ENCODE results near the gene DPYSL5.

Gene DPYSL5

DNA sequence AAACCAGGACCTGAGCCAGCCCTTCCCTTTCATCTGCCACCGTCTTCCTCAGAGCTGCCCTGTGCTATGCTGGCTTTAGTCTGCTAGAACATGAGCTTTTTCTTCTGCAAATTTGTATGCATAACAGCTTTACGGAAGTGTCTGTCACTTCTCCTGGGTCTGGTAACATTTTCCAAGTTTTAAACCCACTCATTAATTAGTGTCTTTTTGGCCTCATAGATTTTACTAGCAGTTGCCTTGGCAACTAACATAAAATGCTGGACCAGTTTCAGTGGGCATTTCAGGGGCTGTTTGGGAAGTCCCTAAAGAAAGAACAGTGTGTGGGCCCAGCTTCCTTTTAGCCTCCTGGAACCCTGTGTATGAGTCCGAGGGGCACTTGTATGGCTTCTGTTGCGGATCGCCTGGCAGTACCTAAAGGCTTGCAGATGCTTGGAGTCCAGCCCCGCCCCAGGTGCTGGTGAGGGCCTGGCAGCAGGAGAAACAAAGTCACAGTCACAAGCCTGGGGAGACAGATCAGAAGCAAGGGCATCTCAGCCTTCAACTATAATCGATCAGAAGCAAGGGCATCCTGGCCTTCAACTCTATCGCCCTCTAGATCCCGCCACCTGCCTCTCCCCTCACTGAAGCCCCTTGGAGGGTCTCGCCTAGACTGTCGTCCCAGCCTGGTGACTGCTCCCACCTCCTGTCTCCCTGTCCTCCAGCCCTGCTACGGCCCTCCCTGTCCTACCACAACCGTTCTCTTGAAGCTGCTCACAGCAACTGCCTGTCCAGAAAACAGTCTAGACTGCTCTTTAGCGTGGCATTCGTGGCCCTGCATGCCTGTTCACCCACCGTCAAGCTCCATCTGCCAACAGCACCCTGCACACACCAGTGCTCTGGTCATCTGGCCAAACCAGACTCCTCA is 85.8 kb downstream of the DPYSL5 start:
- no peak for DNase-seq (ENCODE audit: low read depth)

GRCh38 chr2:26934335-26934724 is 86.4 kb downstream of the DPYSL5 start:
- no peak for DNase-seq (ENCODE audit: low read depth)

DNA sequence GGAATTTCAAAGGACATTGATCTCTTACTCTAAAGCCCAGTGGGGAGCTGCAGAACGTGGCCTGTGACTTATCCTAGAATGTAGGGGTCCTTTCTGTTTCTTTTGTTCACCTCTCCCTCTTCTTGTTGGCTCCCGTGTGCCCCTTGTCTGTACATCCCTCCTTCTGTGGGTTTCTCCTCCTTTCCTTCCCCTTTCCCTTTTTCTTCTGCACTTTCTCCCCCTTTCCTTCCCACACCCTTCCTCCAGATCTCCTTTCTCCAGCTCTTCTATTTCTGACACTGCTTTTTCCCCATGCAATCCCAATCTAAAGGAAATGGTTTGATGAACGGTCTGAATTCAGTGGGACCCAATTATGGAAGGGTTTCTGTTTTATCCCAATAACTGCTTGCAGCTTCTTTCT is 87.1 kb downstream of the DPYSL5 start:
- DNase-seq (ENCODE audit: low read depth), result no peak

DNA sequence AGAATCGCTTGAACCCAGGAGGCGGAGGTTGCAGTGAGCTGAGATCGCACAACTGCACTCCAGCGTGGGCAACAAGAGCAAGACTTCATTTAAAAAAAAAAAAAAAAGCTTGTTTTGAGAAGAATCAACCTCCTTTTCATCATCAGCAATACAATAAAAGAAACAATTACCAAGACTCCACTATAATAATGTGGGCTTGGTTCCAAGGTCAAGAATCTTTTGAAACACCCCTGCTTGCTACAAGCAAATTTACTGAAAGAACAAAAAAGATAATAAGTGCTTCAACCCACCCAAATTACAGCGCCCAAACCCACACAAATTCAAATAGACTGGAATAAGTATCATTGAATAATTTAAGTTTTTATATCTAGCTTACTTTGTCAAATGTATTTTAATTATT is 88.9 kb downstream of the DPYSL5 start:
- no peak for DNase-seq (ENCODE audit: low read depth)

- no peak for DNase-seq (ENCODE audit: low read depth)
Observed at GRCh38 chr2:26938399-26939118, 90.6 kb downstream of the DPYSL5 start.

DNA sequence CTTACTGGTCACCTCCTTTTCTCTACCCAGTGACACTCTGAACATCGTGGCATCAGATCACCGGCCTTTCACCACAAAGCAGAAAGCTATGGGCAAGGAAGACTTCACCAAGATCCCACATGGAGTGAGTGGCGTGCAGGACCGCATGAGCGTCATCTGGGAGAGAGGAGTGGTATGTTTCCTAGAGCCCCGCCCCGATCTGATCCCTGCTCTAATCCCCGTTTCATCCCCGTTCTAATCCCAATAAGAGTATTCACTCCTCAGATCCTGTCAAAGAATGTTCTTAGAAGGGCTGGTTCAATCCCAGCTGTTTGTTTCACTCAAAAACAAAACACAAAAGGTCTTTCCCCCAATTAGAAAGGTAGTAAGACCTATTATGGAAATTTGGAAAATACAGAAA is 92.1 kb downstream of the DPYSL5 start:
- DNase-seq (ENCODE audit: low read depth), result no peak

DNA sequence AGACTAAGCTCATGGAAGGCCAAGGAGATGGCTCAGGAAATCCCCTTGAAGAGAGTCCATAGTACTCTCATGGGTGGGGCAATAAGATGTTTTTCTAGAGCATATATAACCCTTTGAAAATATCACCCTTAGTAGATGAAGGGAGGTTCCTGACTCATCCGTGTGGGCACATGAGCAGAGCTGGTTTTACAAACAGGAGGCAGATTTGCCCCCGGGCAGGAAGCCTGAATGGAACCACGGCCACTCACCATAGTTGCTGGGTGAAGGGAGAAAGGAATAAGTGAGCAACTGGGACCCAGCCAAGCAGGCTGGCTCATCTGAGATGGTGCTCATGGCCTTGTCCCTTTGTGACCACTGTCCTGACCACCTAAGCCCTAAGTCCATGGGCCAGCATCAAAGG is 93.6 kb downstream of the DPYSL5 start:
- no peak for DNase-seq (ENCODE audit: low read depth)

DNA sequence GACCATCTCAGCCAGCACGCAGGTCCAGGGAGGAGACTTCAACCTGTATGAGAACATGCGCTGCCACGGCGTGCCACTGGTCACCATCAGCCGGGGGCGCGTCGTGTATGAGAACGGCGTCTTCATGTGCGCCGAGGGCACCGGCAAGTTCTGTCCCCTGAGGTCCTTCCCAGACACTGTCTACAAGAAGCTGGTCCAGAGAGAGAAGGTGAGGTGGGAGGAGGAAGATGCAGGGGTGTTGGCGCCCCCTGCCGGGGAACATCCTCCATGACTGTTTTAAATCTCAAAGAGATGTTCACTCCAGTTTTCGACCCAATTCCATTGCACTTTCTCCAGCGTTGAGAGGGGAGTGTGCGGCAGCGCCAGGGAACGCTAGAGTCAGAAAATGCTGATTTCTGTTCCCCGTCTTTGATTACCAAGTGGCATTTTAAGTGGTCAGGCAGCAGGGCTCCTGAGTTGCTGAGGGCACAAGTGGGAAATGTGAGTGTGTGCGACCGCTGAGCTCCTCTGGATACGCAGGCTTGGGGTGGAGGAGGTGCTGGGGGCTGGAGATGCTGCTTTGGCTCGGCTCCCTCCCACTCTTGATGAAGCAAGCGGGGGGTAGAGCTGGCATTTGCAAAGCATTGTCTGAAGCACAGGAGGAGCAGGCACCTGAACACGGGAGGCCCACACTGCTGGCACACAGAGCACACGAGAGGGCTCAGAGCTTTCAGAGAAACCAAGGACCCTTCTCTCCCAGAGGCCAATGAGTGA is 94.8 kb downstream of the DPYSL5 start:
- DNase-seq (ENCODE audit: low read depth), result no peak

DNA sequence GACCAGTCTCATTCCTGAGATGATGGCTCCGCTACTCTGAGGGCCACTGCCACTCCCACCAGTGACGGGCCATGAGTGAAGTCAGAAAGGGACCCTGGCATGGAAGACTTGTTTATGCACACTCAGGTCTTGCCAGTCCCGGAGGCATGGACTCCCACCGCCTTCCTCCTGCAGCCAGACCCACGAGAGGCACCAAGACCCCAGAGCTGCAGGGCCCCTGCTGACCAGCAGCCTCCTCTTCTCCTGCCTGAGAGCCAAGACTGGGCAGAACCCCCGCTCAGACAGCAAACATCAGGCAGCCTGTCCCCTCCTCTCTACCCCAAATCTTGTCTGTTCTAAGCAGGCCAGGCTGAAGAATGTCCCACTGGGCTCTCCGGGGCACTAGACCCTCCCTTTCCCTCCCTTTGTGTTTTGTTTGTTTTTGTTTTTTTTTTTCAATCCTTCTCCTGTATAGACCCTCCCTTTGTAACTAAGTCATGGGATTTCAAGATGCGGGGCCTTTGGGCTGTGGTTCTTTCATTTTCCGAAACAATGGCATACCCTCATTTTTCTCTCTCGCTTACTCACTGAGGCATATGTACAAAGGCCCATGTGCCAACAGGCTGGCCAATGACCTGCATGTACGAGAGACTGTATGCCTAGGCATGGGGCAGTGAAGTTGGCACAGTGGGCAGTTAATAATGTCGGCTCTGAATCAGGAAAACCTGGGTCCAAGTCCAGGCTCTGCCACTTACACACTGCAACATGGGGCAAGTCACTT is 98.2 kb downstream of the DPYSL5 start:
- DNase-seq (ENCODE audit: low read depth), result no peak

DNA sequence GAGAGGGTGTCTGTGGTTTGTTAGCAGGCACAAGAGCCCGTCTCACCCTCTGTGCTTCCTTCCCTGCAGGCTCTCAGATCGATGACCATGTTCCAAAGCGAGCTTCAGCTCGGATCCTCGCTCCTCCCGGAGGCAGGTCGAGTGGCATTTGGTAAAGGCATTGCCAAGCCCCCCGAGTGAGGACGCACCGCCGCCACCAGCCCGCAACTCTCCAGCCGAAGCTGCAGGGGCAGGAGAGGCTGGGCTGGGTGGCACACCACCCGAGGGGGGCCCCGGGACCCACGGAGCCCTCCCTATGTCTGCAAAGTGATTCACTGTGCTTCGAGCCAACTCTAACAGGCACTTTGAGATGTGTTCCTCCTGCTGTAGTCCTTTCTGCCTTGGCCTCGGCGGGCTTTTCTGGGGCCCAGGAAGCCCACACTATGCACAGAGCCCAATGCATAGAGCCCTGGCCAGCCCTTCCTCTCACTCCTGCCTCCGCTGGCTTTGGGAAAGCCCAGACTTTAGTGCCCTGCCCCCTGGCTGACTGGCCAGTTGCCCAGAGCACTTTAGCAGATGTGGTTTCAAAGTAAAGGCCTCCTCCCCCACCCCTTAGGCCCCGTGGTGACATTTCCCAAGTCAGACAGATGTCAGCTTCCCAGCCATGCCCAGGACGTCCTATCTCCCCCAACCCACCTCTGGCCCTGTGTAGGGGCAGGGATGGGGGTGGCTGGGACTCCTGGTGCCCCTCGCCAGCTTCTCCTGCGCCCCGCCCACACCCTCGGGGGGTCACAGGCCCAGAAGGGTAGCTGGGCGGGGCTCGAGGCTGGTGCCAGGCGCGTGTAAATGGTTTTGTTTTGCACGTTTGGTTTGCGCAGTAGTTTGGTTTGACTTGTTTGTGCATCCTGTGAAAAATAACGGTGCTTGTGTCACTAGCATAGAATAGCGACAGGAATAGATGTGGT is 99.2 kb downstream of the DPYSL5 start:
- no peak for DNase-seq (ENCODE audit: low read depth)

GRCh38 chr2:26948800-26949199 is 100.9 kb downstream of the DPYSL5 start:
- no peak for DNase-seq (ENCODE audit: low read depth)

GRCh38 chr2:26950246-26950645 is 102.3 kb downstream of the DPYSL5 start:
- DNase-seq (ENCODE audit: low read depth), result no peak

- DNase-seq (ENCODE audit: low read depth), result no peak
Observed at GRCh38 chr2:26951236-26951635, 103.3 kb downstream of the DPYSL5 start.

GRCh38 chr2:26952374-26952773 is 104.4 kb downstream of the DPYSL5 start:
- no peak for DNase-seq (ENCODE audit: low read depth)

DNA sequence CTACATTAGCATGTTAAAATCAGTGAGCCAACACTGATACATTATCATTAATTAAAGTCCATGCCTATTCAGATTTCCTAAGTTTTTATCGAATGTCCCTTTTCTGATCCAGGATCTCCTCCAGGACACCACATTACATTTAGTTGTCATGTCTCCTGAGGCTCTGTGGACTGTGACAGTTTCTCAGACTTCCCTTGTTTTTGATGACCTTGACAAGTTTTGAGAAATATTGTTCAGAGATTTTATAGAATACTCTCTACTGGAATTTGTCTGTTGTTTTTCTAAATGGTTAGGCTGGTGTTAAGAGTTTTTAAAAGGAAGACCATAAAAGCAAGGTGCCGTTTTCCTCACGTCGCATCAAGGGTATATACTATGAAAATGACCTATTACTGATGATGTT is 106.2 kb downstream of the DPYSL5 start:
- no peak for DNase-seq (ENCODE audit: low read depth)

GRCh38 chr2:26957041-26957440 is 109.1 kb downstream of the DPYSL5 start:
- DNase-seq (ENCODE audit: low read depth), result no peak

DNA sequence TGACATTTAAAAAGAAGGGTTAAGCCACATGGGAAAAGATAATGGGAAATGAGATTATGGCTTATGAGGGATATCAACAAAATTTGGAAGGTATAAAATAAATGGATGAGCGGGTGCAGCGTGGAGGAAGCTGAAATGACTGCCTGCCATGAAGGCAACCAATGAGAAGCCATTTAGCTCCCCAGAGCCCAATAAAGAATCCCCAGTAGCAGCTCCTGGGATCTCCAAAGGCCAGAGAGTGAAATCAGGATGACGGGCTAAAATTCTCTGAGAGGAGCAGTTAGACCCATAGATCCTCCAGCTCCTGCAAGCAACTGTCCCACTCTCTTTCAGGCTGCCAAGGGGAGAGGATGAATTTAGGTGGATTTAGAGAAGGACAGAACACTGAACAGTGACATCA is 109.6 kb downstream of the DPYSL5 start:
- no peak for DNase-seq (ENCODE audit: low read depth)

GRCh38 chr2:26959331-26959730 is 111.4 kb downstream of the DPYSL5 start:
- DNase-seq (ENCODE audit: low read depth), result no peak

GRCh38 chr2:26964446-26965130 is 116.7 kb downstream of the DPYSL5 start:
- DNase-seq (ENCODE audit: low read depth), result no peak

GRCh38 chr2:26968001-26968400 is 120.1 kb downstream of the DPYSL5 start:
- no peak for DNase-seq (ENCODE audit: low read depth)

All from HS-27A (cell line).